ENCODE data around the gene STX18. TPM values are rescaled to one million over a fixed set of nuclear protein-coding genes. Genes with fewer than 3 reads are reported as not detected.

The STX18 gene
- total RNA-seq, 1 experiment from 2014 or later, result 32.7 TPM

DNA sequence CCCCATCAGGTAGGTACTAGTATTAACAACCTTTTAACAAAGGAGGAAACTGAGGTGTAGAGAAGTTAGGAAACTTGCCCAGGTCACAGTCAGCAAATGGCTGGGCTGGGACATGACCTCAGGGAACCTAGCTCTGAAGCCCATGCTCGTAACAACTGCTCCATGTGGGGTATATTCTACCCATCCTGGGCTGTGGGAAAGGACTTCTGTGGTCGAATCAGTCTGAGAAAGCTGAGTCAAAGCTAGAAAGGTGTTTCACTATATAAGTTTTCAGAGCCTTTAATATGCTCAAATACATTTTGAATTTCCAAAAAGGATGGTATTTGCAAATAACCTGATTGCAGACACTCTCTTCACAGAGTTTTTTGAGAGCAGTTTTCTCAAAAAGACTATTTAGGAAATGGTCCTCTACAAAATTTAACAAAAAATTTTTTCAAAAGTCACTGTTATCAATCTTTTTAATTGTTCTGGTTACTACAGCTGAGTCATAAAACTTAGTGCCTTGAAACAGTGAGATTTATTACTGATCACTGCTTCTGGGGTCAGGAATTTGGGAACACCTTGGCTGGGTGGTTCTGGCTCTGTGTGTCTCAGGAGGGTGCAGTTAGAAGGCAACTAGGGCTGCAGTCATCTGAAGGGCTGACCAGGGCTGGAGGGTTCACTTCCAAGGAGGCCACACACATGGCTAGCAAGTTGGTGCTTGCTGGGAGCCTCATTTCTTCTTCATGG, 101.4 kb downstream of the STX18 start:
- no peaks in the 10 kb centered on the region for H3K27me3 Mint-ChIP-seq (ENCODE audit: insufficient read depth, unreplicated experiment)
- no peak overlapping the region for H3K27ac Mint-ChIP-seq (ENCODE audit: low read depth, unreplicated experiment)
- H3K9me3 Mint-ChIP-seq (ENCODE audit: unreplicated experiment), result no peaks in the 10 kb centered on the region
- no peak for DNase-seq (ENCODE audit: unreplicated experiment)
- TF ChIP-seq, protein P1, sequence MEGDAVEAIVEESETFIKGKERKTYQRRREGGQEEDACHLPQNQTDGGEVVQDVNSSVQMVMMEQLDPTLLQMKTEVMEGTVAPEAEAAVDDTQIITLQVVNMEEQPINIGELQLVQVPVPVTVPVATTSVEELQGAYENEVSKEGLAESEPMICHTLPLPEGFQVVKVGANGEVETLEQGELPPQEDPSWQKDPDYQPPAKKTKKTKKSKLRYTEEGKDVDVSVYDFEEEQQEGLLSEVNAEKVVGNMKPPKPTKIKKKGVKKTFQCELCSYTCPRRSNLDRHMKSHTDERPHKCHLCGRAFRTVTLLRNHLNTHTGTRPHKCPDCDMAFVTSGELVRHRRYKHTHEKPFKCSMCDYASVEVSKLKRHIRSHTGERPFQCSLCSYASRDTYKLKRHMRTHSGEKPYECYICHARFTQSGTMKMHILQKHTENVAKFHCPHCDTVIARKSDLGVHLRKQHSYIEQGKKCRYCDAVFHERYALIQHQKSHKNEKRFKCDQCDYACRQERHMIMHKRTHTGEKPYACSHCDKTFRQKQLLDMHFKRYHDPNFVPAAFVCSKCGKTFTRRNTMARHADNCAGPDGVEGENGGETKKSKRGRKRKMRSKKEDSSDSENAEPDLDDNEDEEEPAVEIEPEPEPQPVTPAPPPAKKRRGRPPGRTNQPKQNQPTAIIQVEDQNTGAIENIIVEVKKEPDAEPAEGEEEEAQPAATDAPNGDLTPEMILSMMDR (IDR thresholded peaks at IDR 0.05; ENCODE audit: unreplicated experiment), result no peak
- intact Hi-C loops (cut with micrococcal nuclease), result no loop called here
- no TSS peak for BruUV-seq (replicated peaks)
- ChIA-PET CTCF (interaction anchor here (0.6 to 1.3 kb wide), 3 partner anchors 10 to 1810 kb away, joined by 3 to 6 read pairs (median 4); no protein-coding TSS in a partner anchor), POLR2A (interaction anchor here (0.7 to 1.0 kb wide), 4 partner anchors 101 to 536 kb away, joined by 3 read pairs; partner anchors contain the start of genes LYAR, STX18 and ZBTB49)
- peaks cover 15% of the 10 kb centered on the region for H3K36me3 Mint-ChIP-seq (ENCODE audit: insufficient read depth, unreplicated experiment)
- H3K4me1 Mint-ChIP-seq (ENCODE audit: insufficient read depth, unreplicated experiment), result peaks cover 4% of the 10 kb centered on the region
- no peak overlapping the region for H3K4me3 Mint-ChIP-seq (ENCODE audit: unreplicated experiment)

DNA sequence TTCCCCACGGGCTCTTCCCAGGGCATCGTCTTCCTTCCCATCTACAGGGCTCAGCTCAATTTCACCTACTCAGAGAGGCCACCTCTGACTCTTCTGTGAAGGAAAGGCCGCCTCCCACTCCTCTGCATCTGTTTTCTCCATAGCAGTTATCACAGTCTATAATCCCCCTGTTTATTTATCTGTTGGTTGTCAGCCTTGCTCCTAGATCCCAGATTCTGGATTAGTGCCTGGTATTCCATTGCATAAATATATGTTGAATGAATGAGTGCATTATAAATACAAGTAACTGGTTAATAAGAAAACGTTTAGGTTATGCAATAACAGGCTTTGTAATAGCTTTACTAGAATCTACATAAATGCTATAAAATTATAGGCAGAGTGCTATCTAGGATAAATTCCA, 102.1 kb downstream of the STX18 start:
- no peak overlapping the region for H3K4me3 Mint-ChIP-seq (ENCODE audit: unreplicated experiment)
- H3K4me1 Mint-ChIP-seq (ENCODE audit: insufficient read depth, unreplicated experiment), result peaks cover 4% of the 10 kb centered on the region
- no peaks in the 10 kb centered on the region for H3K9me3 Mint-ChIP-seq (ENCODE audit: unreplicated experiment)
- no TSS peak for BruUV-seq (replicated peaks)
- POLR2A ChIA-PET, result interaction anchor here (0.9 kb wide), 1 partner anchor 149 kb away, joined by 3 read pairs; the partner anchor contains the start of genes LYAR and ZBTB49
- TF ChIP-seq, protein P1 (IDR thresholded peaks at IDR 0.05; ENCODE audit: unreplicated experiment), result no peak
- CTCF ChIA-PET, result no interaction called here
- no peak for DNase-seq (ENCODE audit: unreplicated experiment)
- intact Hi-C loops (cut with micrococcal nuclease), result no loop called here
- H3K36me3 Mint-ChIP-seq (ENCODE audit: insufficient read depth, unreplicated experiment), result peaks cover 22% of the 10 kb centered on the region
- H3K27me3 Mint-ChIP-seq (ENCODE audit: insufficient read depth, unreplicated experiment), result no peaks in the 10 kb centered on the region
- H3K27ac Mint-ChIP-seq (ENCODE audit: low read depth, unreplicated experiment), result no peak overlapping the region

GRCh38 chr4:4438891-4439290, 103.0 kb downstream of the STX18 start:
- no peak overlapping the region for H3K27ac Mint-ChIP-seq (ENCODE audit: low read depth, unreplicated experiment)
- no peak for DNase-seq (ENCODE audit: unreplicated experiment)
- H3K27me3 Mint-ChIP-seq (ENCODE audit: insufficient read depth, unreplicated experiment), result no peaks in the 10 kb centered on the region
- no peak overlapping the region for H3K4me3 Mint-ChIP-seq (ENCODE audit: unreplicated experiment)
- intact Hi-C loops (cut with micrococcal nuclease), result no loop called here
- ChIA-PET POLR2A (interaction anchor here (0.5 kb wide), 1 partner anchor 136 kb away, joined by 4 read pairs; no protein-coding TSS in a partner anchor), CTCF (no interaction called here)
- peaks cover 25% of the 10 kb centered on the region for H3K36me3 Mint-ChIP-seq (ENCODE audit: insufficient read depth, unreplicated experiment)
- no peaks in the 10 kb centered on the region for H3K9me3 Mint-ChIP-seq (ENCODE audit: unreplicated experiment)
- BruUV-seq (replicated peaks), result no TSS peak
- TF ChIP-seq, protein P1 (IDR thresholded peaks at IDR 0.05; ENCODE audit: unreplicated experiment), result no peak
- peaks cover 4% of the 10 kb centered on the region for H3K4me1 Mint-ChIP-seq (ENCODE audit: insufficient read depth, unreplicated experiment)

GRCh38 chr4:4437798-4438470, 103.9 kb downstream of the STX18 start:
- no TSS peak for BruUV-seq (replicated peaks)
- DNase-seq (ENCODE audit: unreplicated experiment), result no peak
- no peaks in the 10 kb centered on the region for H3K27me3 Mint-ChIP-seq (ENCODE audit: insufficient read depth, unreplicated experiment)
- ChIA-PET POLR2A (no interaction called here), CTCF (interaction anchor here (0.7 kb wide), 1 partner anchor 150 kb away, joined by 3 read pairs; no protein-coding TSS in a partner anchor)
- intact Hi-C loops (cut with micrococcal nuclease), result no loop called here
- H3K36me3 Mint-ChIP-seq (ENCODE audit: insufficient read depth, unreplicated experiment), result peaks cover 28% of the 10 kb centered on the region
- TF ChIP-seq, protein P1 (IDR thresholded peaks at IDR 0.05; ENCODE audit: unreplicated experiment), result no peak
- no peak overlapping the region for H3K4me3 Mint-ChIP-seq (ENCODE audit: unreplicated experiment)
- no peaks in the 10 kb centered on the region for H3K9me3 Mint-ChIP-seq (ENCODE audit: unreplicated experiment)
- H3K4me1 Mint-ChIP-seq (ENCODE audit: insufficient read depth, unreplicated experiment), result no peaks in the 10 kb centered on the region
- H3K27ac Mint-ChIP-seq (ENCODE audit: low read depth, unreplicated experiment), result no peak overlapping the region
